Stimulated activated CD4-positive, alpha-beta T cell treated with anti-CD3 and anti-CD28 coated beads, Interleukin-12 subunit alpha, Interleukin-12 subunit beta, amount 100 ng/mL, for 4 hours (primary cell): ENCODE measurements around the gene CMIP.
A peak's percentile ranks its signal among the peaks of the same experiment; 100 is the strongest.
"Not testable (repeated sequence)": the region's sequence is repeated elsewhere in the genome, so short reads cannot be mapped to it uniquely, and the experiment has no call there.

Source experiments
- DNase-seq: peaks from one replicate; pipeline ENCODE4 v3.0.0-alpha.2; 2020

The CMIP gene

GRCh38 chr16:81520151-81520470 lies 75.5 kb downstream of the CMIP start:
- no peak for DNase-seq

DNA sequence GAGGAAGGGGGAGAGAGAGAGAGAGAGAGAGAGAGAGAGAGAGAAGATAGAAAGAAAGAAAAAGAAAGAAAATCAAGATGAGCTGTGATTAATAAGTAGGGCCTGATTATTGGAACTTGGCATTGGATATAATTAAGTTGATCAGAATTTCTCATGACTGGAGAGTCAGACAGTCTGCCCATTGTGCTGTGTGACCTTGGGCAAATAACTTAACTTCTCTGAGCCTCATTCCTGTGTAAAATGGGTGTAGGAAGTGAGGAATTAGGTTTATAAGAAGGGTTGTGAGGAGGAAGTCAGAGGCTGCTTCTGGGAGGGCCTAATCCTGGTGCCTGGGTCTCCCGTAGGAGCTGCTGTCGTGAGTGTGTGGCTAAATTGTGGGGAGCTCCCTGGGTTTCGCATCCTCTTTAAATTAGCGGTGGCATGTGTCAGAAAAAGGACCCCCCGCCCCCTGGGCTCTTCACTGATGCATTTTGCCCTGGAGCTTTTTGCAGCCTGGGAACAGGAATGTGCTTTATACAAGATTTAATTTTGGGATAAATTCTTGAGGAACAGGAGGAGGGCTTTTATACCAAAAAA lies 76.0 kb downstream of the CMIP start:
- no peak for DNase-seq

DNA sequence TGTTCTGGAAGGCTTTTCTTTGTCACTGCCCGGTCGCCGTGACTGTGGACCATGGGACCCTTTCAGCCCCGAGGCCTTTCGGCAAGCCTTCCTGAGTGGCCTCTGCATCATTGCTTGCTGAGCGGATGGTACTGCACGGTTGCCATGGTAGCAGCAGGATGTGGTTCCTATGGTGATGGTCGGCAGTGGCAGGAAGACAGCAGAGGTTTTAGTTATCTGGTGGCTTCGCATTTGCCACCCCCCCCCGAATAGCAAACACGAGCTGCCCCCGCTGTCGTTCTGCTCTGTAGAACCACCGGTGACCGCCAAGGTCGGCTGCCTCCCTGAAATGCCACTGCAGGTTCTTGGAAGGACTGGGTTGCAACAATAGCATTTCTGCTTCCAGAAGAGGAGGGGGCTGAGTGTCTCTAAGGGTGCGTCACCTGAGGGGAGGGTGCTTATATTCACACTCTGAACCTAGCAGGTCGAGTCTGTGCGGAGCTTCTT lies 76.6 kb downstream of the CMIP start:
- DNase-seq, result peak; percentile 32

GRCh38 chr16:81522108-81522701 lies 77.6 kb downstream of the CMIP start:
- no peak for DNase-seq

DNA sequence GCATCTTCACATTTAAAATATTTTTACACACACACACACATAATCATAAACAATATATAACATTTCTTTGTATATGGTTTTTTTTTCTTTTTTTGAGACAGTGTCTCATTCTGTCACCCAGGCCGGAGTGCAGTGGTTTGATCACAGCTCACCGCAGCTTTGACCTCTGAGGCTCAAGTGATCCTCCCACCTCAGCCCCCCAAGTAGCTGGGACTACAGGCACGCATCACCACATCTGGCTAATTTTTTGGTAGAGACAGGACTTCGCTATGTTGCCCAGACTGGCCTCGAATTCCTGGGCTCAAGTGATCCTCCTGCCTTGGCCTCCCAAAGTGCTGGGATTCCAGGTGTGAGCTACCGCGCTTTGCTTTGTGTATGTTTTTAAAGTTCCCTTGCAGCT lies 78.2 kb downstream of the CMIP start:
- not testable (repeated sequence) for DNase-seq

DNA sequence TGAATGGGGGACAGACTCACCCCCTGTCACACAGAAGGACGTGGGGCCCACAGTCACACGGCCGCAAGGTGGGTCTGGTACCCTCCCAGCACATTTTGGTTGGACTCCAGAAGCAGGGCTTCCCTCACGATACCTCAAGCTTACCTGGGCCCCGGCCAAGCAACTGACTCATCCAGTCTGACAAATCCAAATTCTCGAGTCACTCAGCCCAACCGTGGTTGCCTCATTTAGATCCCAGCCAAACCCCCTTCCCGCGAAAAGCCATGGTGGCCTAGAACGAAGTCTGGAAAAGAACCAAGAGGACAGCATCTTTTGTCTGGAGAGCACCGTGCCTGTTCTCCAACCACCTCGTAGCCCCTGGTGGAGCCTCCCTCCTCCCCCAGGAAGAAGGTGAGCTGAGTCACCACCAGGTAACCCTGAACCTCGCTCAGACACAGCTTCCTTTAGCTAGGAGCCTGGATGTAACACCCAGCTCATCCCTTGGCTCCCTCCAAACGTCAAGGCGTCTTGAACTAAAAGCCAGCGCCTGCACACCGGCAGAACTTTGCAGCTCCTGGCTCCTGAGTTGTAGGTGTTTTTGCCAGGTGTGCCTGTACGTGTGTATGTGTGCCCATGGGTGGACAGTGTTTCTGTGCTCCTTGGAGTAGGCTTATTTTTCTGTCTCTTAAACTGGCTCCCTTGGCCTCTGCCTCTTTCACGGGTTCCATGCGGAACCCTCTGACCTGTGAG lies 78.9 kb downstream of the CMIP start:
- DNase-seq, result no peak

DNA sequence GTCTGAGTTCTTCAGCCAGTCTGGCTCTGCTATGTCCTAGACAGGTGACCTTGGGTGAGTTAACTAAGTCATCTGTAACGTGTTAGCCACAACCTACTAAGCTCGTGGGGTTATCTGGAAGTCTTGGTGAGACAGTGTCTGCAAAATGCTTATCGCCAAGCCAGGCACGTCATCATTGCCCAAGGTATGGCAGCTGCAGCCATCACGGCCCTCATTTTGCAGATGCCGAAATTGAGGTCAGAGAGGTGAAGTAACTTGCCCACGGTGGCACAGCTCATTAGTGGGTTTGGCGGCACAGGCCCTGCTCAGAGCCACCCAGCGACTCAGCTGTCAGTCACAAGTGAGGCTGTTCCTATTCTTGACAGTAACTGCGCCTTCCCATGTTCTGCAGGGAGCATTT lies 79.8 kb downstream of the CMIP start:
- no peak for DNase-seq

DNA sequence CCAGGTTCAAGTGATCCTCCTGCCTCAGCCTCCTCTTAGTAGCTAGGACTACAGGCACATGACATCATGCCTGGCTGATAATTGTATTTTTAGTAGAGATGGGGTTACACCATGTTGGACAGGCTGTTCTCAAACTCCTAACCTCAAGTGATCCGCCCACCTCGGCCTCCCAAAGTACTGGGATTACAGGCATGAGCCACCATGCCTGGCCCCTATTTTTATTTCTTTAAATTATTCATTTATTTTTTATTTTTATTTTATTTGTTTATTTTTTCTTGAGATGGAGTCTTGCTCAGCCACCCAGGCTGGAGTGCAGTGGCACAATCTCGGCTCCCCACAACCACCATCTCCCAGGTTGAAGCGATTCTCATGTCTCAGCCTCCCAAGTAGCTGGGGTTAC lies 80.3 kb downstream of the CMIP start:
- DNase-seq, result not testable (repeated sequence)

GRCh38 chr16:81526199-81526598 lies 81.6 kb downstream of the CMIP start:
- no peak for DNase-seq

DNA sequence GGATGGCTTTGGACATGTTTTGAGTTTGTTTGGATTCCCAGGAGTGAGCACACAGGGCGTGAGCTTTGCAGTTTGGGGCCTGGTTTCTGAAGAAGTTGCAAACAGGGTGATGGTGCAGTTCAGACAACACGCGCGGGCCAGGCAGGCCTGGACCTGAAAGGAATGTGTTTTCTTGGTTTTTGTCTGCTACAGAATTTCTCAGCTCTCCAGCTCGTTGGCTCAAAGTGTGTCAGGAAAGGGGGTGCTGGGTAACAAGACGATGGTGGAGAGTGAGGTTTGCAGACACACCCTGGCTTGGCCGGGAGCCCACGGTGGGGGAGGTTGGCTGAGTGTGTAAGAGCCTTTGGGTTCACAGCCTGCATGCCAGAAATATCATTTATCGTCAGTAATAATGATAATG lies 82.3 kb downstream of the CMIP start:
- DNase-seq, result no peak

- DNase-seq, result no peak
These were observed 83.0 kb downstream of the CMIP start for GRCh38 chr16:81527477-81528178.

DNA sequence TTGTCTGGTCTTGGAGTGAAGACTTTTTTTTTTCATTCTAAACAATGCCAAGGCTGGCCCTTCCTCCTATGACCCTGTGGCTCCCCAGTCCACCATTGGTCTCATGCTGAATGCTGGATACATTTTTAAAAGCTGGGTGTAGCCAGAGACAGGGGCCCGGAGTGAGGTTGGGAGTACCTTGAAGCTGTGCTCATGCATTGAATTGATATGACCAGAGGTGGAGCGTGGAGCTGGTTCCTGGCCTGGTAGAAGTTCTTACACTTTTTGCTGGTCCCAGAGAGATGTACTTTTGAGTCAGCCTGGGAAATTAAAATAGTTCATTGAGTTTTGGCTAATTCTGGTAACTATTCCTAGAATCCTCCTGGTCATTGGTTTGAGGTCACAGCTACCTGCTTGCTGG lies 83.6 kb downstream of the CMIP start:
- no peak for DNase-seq

GRCh38 chr16:81530296-81530721 lies 85.7 kb downstream of the CMIP start:
- no peak for DNase-seq

- no peak for DNase-seq
These were observed 86.2 kb downstream of the CMIP start for GRCh38 chr16:81530814-81531213.

DNA sequence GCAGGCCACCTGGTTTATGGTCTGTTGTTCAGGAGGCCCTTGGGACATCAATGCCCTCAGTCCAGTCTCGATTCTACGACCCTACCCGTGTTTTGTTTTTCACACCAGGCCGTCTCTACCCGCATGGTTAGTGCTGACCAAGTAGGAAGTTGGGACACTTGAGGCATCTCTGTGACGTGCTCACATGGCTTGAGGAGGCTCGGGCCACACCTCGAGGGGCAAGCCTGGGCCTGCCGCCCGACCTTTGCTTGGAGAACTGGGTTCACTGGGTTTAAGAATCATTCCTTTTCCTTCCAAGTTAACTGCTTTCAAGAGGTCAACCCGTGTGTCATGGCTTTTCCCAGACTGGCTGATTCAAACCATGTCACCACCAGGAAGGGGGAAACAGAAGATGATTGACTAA lies 86.8 kb downstream of the CMIP start:
- DNase-seq, result no peak

DNA sequence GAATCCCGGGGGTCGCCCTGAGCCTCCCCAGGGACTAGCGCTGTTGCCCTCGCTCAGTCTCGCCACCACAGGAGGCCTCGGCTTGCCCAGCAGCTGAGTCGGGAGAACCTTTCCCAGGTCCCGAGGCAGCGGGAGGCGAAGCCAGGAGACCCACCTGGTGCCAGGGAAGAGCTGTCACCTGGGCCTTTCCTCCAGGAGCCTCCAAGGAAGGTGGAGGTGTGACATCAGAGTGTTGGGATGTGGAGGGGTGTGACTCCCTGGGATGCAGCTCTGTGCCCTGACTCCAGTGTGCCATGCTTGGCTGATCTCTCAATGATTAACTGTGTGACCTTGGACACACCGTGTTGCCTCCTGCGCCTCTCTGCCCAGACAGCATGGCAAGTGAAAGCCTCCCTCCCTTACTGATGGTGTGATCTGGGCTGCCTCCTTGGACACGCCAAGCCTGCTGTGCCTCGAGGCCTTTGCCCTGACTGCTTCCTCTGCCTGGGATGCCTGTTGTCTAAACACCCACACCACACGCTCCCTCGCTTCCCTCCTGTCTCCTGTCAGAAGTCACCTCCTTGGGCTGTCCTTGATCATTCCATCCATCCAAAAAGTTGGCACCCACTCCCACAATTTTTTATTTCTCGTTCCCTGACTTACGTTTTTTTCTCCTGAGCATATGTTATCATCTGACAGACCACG lies 88.0 kb downstream of the CMIP start:
- no peak for DNase-seq

GRCh38 chr16:81533175-81533507 lies 88.5 kb downstream of the CMIP start:
- DNase-seq, result no peak

- no peak for DNase-seq
These were observed 91.2 kb downstream of the CMIP start for GRCh38 chr16:81535679-81536360.

DNA sequence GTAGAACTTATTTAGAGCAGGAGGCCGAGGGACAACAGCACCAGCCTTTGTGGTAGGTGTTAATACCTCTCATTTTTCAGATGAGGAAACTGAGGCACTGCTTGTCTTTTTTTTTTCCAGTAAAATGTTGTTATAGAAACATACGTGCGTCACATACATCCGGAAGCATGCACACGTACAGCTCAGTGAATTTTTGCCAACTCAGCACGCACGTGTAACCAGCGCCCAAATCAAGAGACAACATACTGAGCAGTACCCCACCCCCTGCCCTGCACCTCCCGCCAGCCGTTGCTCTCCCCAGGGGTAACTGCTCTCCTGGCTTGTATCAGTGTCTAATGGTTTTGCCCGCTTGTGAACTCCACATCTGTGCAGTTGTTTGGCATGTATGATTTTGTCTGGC lies 92.0 kb downstream of the CMIP start:
- DNase-seq, result no peak

DNA sequence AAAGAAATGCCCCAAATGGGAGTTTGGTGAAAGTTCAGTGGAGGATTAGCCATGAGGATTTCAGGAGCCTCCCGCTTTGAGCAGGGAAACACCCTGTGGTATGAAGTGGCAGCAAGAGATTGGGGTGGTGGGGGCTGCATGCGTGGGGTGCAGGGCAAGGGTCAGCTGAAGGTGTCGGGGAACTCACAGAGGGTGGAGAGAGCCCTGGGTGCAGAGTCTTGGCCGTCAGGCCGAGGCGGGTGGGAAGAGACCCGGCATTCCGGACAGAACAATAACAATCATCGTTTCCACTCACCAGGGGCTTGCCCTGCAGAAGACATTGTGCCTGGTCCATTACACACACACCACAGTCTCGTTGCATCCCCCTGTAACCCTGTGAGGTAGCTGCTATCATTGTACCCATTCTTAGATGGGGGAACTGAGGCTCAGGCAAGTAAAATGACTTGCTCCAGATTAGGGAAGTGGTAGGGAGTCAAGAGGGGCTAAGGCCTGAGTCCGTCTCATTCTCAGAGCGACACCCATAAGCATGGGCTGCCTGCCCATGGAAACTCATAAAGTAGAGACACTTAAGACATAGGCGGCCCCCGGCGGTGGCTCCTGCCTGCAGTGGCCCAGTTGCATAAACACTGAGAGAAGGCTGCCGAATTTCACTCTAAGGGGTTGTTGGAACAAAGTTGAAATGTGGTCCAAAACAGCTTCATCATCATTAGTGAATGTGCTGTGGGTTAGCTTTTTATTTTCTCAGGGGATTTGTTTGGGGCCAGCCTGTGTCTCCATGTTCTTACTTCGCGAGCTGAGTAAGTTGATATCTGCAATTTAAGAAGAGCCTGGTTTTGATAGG lies 93.3 kb downstream of the CMIP start:
- no peak for DNase-seq

DNA sequence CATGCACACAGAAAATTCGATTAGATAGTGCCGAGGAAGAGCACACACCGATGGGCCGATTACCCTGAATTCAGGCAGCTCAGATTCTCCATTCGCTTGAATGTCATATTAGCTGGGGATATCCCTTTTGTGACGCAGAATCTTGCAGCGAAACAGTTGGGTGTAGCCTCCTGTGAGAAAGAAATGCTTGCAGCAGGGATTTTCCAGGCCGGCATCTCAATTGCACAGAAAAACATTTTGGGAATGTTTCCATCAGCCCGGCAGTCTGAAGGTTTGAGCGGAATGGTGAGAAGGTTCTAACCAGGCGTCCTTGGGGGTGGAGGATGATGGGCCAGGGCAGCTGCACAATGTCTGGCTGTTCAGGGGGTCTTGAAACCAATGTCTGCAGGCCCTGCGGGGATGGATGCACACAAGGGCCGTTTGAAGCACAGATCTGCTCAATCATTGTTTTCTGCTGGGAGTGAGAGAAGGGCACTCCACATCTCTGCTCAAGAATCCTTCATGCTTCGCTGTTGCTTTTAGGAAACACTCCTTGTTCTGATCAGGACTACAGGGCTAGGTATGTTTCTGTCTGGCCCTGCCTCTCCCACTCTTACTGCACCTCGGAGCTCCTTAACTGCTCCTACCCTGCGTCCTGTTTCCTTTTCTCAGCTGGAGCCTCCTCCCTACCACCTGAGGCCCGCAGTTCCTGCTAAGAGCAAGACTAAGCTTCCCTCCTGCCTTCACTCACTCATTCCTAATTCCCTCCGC lies 94.6 kb downstream of the CMIP start:
- DNase-seq, result no peak
